HG03064 (cell line): ENCODE results near the gene RAP1GAP2.

Source experiments
- ATAC-seq: cut with Tn5 transposase; IDR thresholded peaks from one replicate; pipeline ENCODE4 v1.9.1; 2021; ENCODE audit warnings: low read depth; ENCODE audit not compliant: unreplicated experiment

RAP1GAP2 gene

GRCh38 chr17:2962236-2962635 lies 166.0 kb downstream of the RAP1GAP2 start:
- no peak for ATAC-seq

- ATAC-seq, result no peak
These were observed 166.5 kb downstream of the RAP1GAP2 start for GRCh38 chr17:2962729-2963128.

GRCh38 chr17:2963332-2964027 lies 167.2 kb downstream of the RAP1GAP2 start:
- ATAC-seq, result no peak

- ATAC-seq, result no peak
These were observed 167.8 kb downstream of the RAP1GAP2 start for GRCh38 chr17:2964028-2964356.

GRCh38 chr17:2964370-2964769 lies 168.1 kb downstream of the RAP1GAP2 start:
- no peak for ATAC-seq

GRCh38 chr17:2964831-2965230 lies 168.6 kb downstream of the RAP1GAP2 start:
- ATAC-seq, result no peak

- ATAC-seq, result no peak
These were observed 169.7 kb downstream of the RAP1GAP2 start for GRCh38 chr17:2965621-2966595.

GRCh38 chr17:2967515-2967914 lies 171.3 kb downstream of the RAP1GAP2 start:
- ATAC-seq, result no peak

GRCh38 chr17:2971851-2972250 lies 175.6 kb downstream of the RAP1GAP2 start:
- no peak for ATAC-seq

- ATAC-seq, result no peak
These were observed 176.5 kb downstream of the RAP1GAP2 start for GRCh38 chr17:2972749-2973148.

GRCh38 chr17:2974347-2974746 lies 178.1 kb downstream of the RAP1GAP2 start:
- no peak for ATAC-seq

- no peak for ATAC-seq
These were observed 179.3 kb downstream of the RAP1GAP2 start for GRCh38 chr17:2975469-2975958.

GRCh38 chr17:2977157-2977556 lies 180.9 kb downstream of the RAP1GAP2 start:
- no peak for ATAC-seq

GRCh38 chr17:2978116-2978515 lies 181.9 kb downstream of the RAP1GAP2 start:
- ATAC-seq, result no peak

GRCh38 chr17:2978991-2979390 lies 182.8 kb downstream of the RAP1GAP2 start:
- ATAC-seq, result no peak

- no peak for ATAC-seq
These were observed 184.1 kb downstream of the RAP1GAP2 start for GRCh38 chr17:2980211-2980903.

GRCh38 chr17:2980904-2981246 lies 184.6 kb downstream of the RAP1GAP2 start:
- ATAC-seq, result no peak

- ATAC-seq, result no peak
These were observed 185.1 kb downstream of the RAP1GAP2 start for GRCh38 chr17:2981325-2981724.

GRCh38 chr17:2982854-2983253 lies 186.6 kb downstream of the RAP1GAP2 start:
- ATAC-seq, result no peak

- no peak for ATAC-seq
These were observed 187.0 kb downstream of the RAP1GAP2 start for GRCh38 chr17:2983255-2983654.

- no peak for ATAC-seq
These were observed 189.1 kb downstream of the RAP1GAP2 start for GRCh38 chr17:2985318-2985717.
